SU-DHL-6 (cell line): Measurements from ENCODE around the gene KRT73.

Experiments used
- CTCF ChIP-seq: fragments of 200-600 bp; sonication (generic); IDR thresholded peaks from one replicate; pipeline ENCODE4 v1.5.1; 2017; ENCODE audit warnings: antibody characterized with exemption, mild to moderate bottlenecking, low read length, moderate library complexity; ENCODE audit not compliant: insufficient read depth, poor library complexity, severe bottlenecking
- EZH2phosphoT487 ChIP-seq: fragments of 200-600 bp; sonication (generic), shearing (Covaris generic); conservative IDR thresholded peaks from 2 replicates; pipeline ENCODE4 v1.6.1; 2018; ENCODE audit warnings: mild to moderate bottlenecking, antibody characterized with exemption, low read length, moderate library complexity, mixed read lengths

- no peak for TF ChIP-seq EZH2phosphoT487
- TF ChIP-seq CTCF, result no peak
Measured at GRCh38 chr12:52657250-52657902, 39.0 kb upstream of the KRT73 start.
